NOMO-1 (cell line): Measurements from ENCODE around the gene DISP2.

ENCODE experiments used
- DNase-seq, 2 experiments: peaks; one replicate each; lab custom pipeline; 2025; ENCODE audit not compliant: unreplicated experiment in 2 of 2; lab: John Stamatoyannopoulos, UW

Gene DISP2

GRCh38 chr15:40357723-40358470 lies at the start of gene DISP2:
Gene DISP2, plus strand, starts transcription at chr15:40358219. Its CDS starts 103 bp downstream, at chr15:40358322.
- DNase-seq: peak; percentile 76 to 80

GRCh38 chr15:40309344-40309862 lies 48.6 kb upstream of the DISP2 start:
- DNase-seq: no peak

GRCh38 chr15:40310001-40310959 lies 47.7 kb upstream of the DISP2 start:
- peak; percentile 60 to 63 for DNase-seq

- no peak for DNase-seq
These were observed 47.0 kb upstream of the DISP2 start for GRCh38 chr15:40310993-40311392.

- no peak for DNase-seq
These were observed 45.5 kb upstream of the DISP2 start for GRCh38 chr15:40312370-40313158.

- peak; percentile 24 to 56 for DNase-seq
These were observed 44.3 kb upstream of the DISP2 start for GRCh38 chr15:40313531-40314398.

- no peak for DNase-seq
These were observed 43.2 kb upstream of the DISP2 start for GRCh38 chr15:40314723-40315276.

- peak in 1 of 2 experiments; percentile 12 for DNase-seq
These were observed 41.1 kb upstream of the DISP2 start for GRCh38 chr15:40316931-40317330.

- peak in 1 of 2 experiments; percentile 7 for DNase-seq
These were observed 40.4 kb upstream of the DISP2 start for GRCh38 chr15:40317580-40317979.

- no peak for DNase-seq
These were observed 37.6 kb upstream of the DISP2 start for GRCh38 chr15:40320409-40320808.

- peak; percentile 63 to 72 for DNase-seq
These were observed 37.1 kb upstream of the DISP2 start for GRCh38 chr15:40320931-40321371.

- no peak for DNase-seq
These were observed 35.3 kb upstream of the DISP2 start for GRCh38 chr15:40322531-40323238.

GRCh38 chr15:40323239-40323952 lies 34.6 kb upstream of the DISP2 start, which contains the start of gene INAFM2:
Gene INAFM2, plus strand, starts transcription at chr15:40323692. Its CDS starts 364 bp downstream, at chr15:40324056.
- peak; percentile 96 to 98 for DNase-seq

- DNase-seq: no peak
These were observed 33.8 kb upstream of the DISP2 start for GRCh38 chr15:40323953-40324937.

GRCh38 chr15:40325188-40325587 lies 32.8 kb upstream of the DISP2 start:
- DNase-seq: peak in 1 of 2 experiments; percentile 2

- DNase-seq: peak; percentile 23 to 34
These were observed 32.3 kb upstream of the DISP2 start for GRCh38 chr15:40325700-40326099.

GRCh38 chr15:40327457-40327856 lies 30.6 kb upstream of the DISP2 start:
- no peak for DNase-seq
